ACC112 (cell line): ENCODE results near the gene ITPR2.

ENCODE experiments used
- H2AFZ ChIP-seq: fragments of 200-600 bp; sonication (generic); one replicate; pipeline ENCODE4 v1.6.0; 2017; ENCODE audit warnings: antibody characterized with exemption, low read length; ENCODE audit not compliant: unreplicated experiment
- H3K27ac ChIP-seq: fragments of 200-600 bp; sonication (generic); 2 replicates; pipeline ENCODE4 v1.5.1; 2014; ENCODE audit warnings: low read depth, mild to moderate bottlenecking, antibody characterized with exemption, low read length, moderate library complexity
- H3K27me3 ChIP-seq: fragments of 200-600 bp; sonication (generic); 2 replicates; pipeline ENCODE4 v1.6.1; 2014; ENCODE audit warnings: mild to moderate bottlenecking, antibody characterized with exemption, low read length, moderate library complexity, mixed read lengths; ENCODE audit not compliant: insufficient read depth
- H3K36me3 ChIP-seq: fragments of 200-600 bp; sonication (generic); 2 replicates; pipeline ENCODE4 v1.6.1; 2016; ENCODE audit warnings: mild to moderate bottlenecking, antibody characterized with exemption, low read length, moderate library complexity, mixed read lengths; ENCODE audit not compliant: insufficient read depth
- H3K4me1 ChIP-seq: fragments of 200-600 bp; sonication (generic); one replicate; pipeline ENCODE4 v1.6.1; 2016; ENCODE audit warnings: low read length, mixed read lengths; ENCODE audit not compliant: insufficient read depth, unreplicated experiment, control insufficient read depth
- H3K4me3 ChIP-seq: fragments of 200-600 bp; sonication (generic); 2 replicates; pipeline ENCODE4 v1.5.1; 2014; ENCODE audit warnings: mild to moderate bottlenecking, low read depth, low read length
- H3K79me2 ChIP-seq: fragments of 200-600 bp; sonication (generic); one replicate; pipeline ENCODE4 v1.6.0; 2016; ENCODE audit warnings: low read length; ENCODE audit not compliant: control insufficient read depth, unreplicated experiment, insufficient read depth

The ITPR2 gene

DNA sequence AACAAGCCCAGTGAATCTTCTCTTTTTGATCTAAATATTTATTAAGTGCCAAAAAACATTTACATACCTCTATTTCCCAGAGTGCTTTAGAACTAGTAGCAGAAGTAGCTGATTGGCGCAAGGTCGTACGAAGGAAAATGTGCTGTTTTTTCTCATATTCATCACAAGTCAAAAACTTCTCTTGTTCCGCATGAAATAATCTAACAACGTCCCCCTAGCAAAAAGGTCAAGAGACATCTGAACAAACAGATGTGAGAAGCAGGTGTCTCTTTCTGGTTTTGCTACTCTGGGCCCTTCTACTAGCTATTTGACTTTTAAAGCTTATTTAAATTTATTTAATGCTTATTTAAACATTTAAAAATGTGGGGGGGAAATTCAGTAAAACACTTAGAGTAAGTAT lies 117.8 kb downstream of the ITPR2 start:
- no peak overlapping the region for H3K27ac ChIP-seq
- no peaks in the 10 kb centered on the region for H3K79me2 ChIP-seq
- H3K27me3 ChIP-seq, result no peaks in the 10 kb centered on the region
- no peaks in the 10 kb centered on the region for H3K36me3 ChIP-seq
- no peaks in the 10 kb centered on the region for H3K4me1 ChIP-seq
- no peak overlapping the region for H3K4me3 ChIP-seq
- no peak overlapping the region for H2AFZ ChIP-seq

DNA sequence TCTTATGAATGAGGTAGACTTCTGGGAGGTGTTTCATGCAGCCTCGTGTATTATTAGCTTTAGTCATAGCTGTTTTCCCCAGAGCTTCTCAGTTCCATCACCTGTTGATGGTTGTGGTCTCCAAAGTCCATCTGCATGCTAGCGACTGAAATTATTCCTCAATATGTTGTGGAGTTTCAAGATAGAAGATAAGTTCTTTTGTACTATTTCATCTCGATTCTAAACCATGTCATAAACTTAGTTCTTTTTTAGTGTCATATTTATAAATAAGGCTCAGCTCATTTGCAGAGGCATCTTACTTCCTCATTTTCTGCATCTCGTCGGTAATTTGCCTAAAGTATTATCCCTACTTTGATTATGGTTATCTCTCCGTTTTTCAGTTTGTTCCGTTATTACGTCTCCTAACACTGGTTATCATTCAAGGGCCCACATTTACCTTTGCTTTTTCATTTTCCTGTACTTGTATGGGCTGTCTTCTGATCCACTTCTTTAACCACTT lies 119.1 kb downstream of the ITPR2 start:
- H3K27ac ChIP-seq, result no peak overlapping the region

DNA sequence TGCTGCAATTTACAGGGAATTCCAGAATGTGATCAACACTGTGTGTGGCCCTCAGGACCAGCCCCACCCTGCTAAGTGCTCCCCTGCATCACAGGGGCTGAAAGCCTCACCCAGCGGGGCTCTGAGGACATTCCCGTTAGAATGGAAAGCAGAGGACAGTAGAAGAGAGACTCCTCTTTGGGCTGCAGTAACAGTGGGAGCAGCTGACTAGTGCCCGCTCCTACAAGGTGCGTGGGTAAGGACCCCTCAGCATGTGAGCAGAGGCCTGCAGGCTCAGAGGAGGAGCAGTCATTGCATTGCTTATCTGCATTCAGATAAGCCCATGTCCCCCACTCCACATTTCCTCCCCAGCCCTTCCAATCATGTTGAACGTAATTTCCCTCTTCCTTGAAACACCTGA lies 120.1 kb downstream of the ITPR2 start:
- H3K4me1 ChIP-seq, result no peaks in the 10 kb centered on the region
- H3K79me2 ChIP-seq, result no peaks in the 10 kb centered on the region
- no peaks in the 10 kb centered on the region for H3K27me3 ChIP-seq
- no peak overlapping the region for H2AFZ ChIP-seq
- H3K27ac ChIP-seq, result no peak overlapping the region
- no peak overlapping the region for H3K4me3 ChIP-seq
- H3K36me3 ChIP-seq, result no peaks in the 10 kb centered on the region

More for the DNA sequence above, 119.1 kb downstream of the ITPR2 start:
- H3K79me2 ChIP-seq, result no peaks in the 10 kb centered on the region
- H3K27me3 ChIP-seq, result no peaks in the 10 kb centered on the region
- no peaks in the 10 kb centered on the region for H3K36me3 ChIP-seq
- H2AFZ ChIP-seq, result no peak overlapping the region
- H3K4me3 ChIP-seq, result no peak overlapping the region
- no peaks in the 10 kb centered on the region for H3K4me1 ChIP-seq

DNA sequence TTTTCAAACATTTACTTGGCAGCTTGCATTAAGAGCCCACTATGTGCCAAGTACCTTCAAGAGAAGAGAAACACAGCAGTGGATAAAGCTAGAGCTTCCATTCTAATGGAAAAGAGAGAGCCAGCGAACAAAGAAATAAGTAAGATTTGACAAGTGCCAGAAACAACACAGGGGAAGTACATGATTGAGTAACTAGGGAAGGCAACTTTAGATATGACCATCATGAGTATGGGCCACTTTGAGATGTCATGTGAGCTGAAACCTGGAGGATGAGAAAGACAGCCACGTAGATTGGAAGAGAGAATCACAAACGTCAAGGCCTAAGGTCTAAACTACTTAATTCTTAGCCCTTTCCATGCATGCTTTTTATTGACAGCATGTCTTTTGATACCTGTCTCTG lies 121.4 kb downstream of the ITPR2 start:
- Histone ChIP-seq H3K79me2 (no peaks in the 10 kb centered on the region), H3K27me3 (no peaks in the 10 kb centered on the region), H3K4me1 (no peaks in the 10 kb centered on the region), H3K4me3 (no peak overlapping the region), H2AFZ (no peak overlapping the region), H3K36me3 (no peaks in the 10 kb centered on the region), H3K27ac (no peak overlapping the region)

DNA sequence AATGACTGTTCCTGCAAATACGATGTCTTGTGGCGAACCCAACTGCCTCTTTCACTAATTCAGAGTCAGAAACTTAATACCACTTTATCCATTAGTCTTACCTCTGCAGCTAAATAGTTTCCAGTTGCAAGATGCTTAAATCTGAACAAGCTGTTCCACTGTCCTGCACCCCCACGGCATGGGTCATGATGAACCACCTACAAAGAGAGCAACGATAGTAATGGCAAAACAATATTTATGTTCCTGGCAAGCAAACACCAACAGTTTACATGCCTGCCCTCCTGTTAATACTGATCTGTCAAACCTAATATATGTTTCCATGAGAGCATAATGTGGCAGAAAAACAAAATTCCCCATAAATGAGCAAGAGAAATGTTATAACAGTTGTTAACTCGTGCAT lies 121.9 kb downstream of the ITPR2 start:
- Histone ChIP-seq H3K4me3 (no peak overlapping the region), H3K4me1 (no peaks in the 10 kb centered on the region), H3K36me3 (no peaks in the 10 kb centered on the region), H3K79me2 (no peaks in the 10 kb centered on the region), H3K27me3 (no peaks in the 10 kb centered on the region), H3K27ac (no peak overlapping the region), H2AFZ (no peak overlapping the region)

DNA sequence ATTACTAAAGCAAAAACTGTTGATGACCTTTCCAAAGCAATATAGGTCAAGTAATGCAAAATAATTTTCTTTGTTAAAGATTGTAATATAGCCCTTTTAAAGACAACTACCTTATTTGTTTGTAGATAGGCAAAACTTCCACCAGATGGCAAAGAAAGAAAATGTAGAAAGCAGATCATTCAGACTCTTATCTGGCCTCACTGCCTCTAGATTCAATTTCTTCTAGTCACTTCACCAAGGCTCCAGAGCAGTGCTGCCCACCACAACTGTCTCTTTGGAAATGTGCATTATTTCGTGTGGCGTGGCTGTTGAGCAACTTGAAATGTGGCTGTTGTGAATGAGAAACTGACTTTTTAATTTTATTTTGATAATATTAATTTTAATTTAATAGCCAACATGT lies 127.1 kb downstream of the ITPR2 start:
- Histone ChIP-seq H3K79me2 (no peaks in the 10 kb centered on the region), H3K4me3 (no peak overlapping the region), H2AFZ (no peak overlapping the region), H3K27ac (no peak overlapping the region), H3K4me1 (peaks cover 6% of the 10 kb centered on the region), H3K27me3 (no peaks in the 10 kb centered on the region), H3K36me3 (no peaks in the 10 kb centered on the region)

- no peaks in the 10 kb centered on the region for H3K79me2 ChIP-seq
- H3K27me3 ChIP-seq, result no peaks in the 10 kb centered on the region
- no peak overlapping the region for H3K4me3 ChIP-seq
- H3K4me1 ChIP-seq, result peaks cover 6% of the 10 kb centered on the region
- H3K36me3 ChIP-seq, result no peaks in the 10 kb centered on the region
- no peak overlapping the region for H2AFZ ChIP-seq
- no peak overlapping the region for H3K27ac ChIP-seq
These were observed 128.1 kb downstream of the ITPR2 start for GRCh38 chr12:26704684-26705460.

DNA sequence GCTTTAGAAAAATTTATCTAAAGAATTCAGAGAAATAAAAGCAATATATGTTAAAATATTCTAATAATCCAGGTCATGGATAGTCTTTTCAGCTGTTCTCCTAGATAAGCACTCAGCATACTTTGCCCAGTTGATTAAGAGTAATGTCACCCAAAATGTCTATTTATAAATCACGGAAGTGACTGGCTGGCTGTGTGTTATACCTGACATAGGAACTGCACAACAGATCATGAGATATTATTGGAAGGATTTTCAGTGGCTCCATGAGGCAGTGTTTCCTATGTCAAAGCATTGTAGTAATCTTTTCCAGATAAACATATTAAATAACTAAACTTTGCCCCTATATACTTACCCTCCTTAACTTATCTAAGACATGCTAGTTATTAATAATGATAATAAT lies 128.8 kb downstream of the ITPR2 start:
- Histone ChIP-seq H3K4me3 (no peak overlapping the region), H3K4me1 (peaks cover 10% of the 10 kb centered on the region), H3K79me2 (no peaks in the 10 kb centered on the region), H3K36me3 (no peaks in the 10 kb centered on the region), H2AFZ (no peak overlapping the region), H3K27ac (no peak overlapping the region), H3K27me3 (no peaks in the 10 kb centered on the region)

DNA sequence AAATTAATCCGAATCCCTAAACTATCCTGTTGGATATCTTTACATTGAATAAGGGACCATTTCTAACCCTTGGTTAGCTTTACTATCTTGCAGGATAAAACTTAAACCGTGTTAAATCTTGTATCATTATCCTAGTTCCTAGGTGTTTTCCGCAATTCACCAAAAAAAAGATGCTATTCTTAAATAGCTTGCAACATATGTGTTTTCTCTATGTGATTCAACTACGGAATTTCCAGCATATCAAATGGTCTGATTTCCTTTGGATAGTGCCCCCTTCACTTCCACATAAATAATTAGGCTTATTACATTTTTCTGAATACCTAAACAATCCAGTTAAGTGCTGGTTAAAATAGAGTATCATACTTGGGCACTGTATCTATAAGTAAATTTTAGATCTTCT lies 130.3 kb downstream of the ITPR2 start:
- no peaks in the 10 kb centered on the region for H3K79me2 ChIP-seq
- no peak overlapping the region for H2AFZ ChIP-seq
- H3K27me3 ChIP-seq, result no peaks in the 10 kb centered on the region
- H3K4me1 ChIP-seq, result peaks cover 20% of the 10 kb centered on the region
- H3K27ac ChIP-seq, result no peak overlapping the region
- no peak overlapping the region for H3K4me3 ChIP-seq
- H3K36me3 ChIP-seq, result peaks cover 3% of the 10 kb centered on the region; the same call in 1 of the 2 replicates

DNA sequence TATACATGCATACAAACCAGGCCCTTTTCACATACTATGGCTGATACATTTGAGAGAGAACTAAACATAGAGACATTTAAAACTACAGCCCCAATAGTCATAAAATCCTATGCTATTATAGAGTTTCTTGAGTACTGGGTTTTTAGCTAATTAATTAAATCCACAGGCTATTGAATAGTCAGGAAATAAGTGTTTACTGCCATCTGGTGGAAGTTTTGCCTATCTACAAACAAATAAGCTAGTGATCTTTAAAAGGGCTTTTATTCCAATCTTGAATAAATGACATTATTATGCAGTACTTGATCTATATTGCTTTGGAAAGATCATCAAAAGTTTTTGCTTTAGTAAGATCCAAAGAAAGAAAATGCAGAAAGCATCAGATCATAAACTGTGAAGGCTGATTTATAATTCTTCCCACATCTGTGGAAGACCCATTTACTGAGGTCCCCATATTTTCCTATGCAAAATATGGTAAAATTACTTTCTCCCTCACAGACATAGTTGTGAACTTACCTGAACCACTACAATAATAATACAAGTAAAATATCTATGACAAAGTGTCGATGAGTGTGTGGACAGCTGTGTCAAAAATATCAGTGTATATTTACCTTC lies 131.3 kb downstream of the ITPR2 start:
- Histone ChIP-seq H3K36me3 (peaks cover 3% of the 10 kb centered on the region; the same call in 1 of the 2 replicates), H3K27ac (no peak overlapping the region), H3K4me3 (no peak overlapping the region), H2AFZ (no peak overlapping the region), H3K79me2 (no peaks in the 10 kb centered on the region), H3K27me3 (no peaks in the 10 kb centered on the region), H3K4me1 (peaks cover 28% of the 10 kb centered on the region)

DNA sequence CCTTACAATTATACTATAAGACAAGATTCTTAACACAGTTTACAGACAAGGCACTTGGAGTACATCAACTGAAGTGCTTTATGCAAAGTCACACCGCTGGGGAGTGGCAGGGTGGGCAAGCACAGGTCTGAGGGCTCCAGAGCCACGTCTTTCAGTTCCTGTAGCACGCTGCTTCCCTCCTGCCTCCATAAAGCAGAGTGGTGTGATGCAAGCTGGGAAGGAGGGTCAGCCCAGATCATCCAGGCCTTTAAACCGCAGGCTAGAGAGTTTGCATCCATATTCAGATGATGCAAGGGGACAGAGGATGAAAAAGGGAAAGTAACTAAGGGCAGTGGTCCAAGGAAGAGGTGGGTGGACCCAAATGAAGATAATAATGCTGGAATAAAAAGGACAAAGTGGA lies 132.6 kb downstream of the ITPR2 start:
- Histone ChIP-seq H2AFZ (no peak overlapping the region), H3K79me2 (no peaks in the 10 kb centered on the region), H3K27ac (no peak overlapping the region)

More for the DNA sequence above, 132.6 kb downstream of the ITPR2 start:
- Histone ChIP-seq H3K36me3 (peaks cover 3% of the 10 kb centered on the region; the same call in 1 of the 2 replicates), H3K4me1 (peaks cover 39% of the 10 kb centered on the region), H3K4me3 (no peak overlapping the region), H3K27me3 (no peaks in the 10 kb centered on the region)
